Amniotic epithelial cell (primary cell): Measurements from ENCODE around the gene TTLL4.
A peak's percentile ranks its signal among the peaks of the same experiment; 100 is the strongest.

Source experiments
- DNase-seq: peaks from one replicate; pipeline ENCODE4 v3.0.0-alpha.2; 2010; ENCODE audit warnings: low read depth

Gene TTLL4

GRCh38 chr2:218710687-218711549 lies at the start of gene TTLL4:
Gene TTLL4, plus strand, starts transcription at chr2:218710835. Its CDS starts 26,842 bp downstream, at chr2:218737677.
- peak; percentile 91 for DNase-seq

- DNase-seq, result no peak
Measured at GRCh38 chr2:218662377-218662776, 48.3 kb upstream of the TTLL4 start.

DNA sequence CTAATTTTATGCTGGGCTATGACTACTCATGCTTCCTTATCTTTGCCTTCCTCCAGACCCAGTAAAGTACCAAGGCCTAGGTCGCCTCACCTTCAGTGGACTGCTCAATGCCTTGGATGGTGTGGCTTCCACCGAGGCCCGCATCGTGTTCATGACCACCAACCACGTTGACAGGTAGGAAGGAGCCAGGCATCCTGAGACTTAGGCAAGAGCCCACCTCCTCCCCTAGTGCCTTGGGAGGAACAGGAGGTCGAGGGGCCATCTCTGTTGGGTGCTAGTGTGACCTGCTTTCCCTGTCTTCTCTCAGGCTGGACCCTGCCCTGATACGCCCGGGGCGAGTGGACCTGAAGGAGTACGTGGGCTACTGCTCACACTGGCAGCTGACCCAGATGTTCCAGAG lies 47.8 kb upstream of the TTLL4 start:
- no peak for DNase-seq

- DNase-seq, result no peak
Measured at GRCh38 chr2:218663901-218664300, 46.7 kb upstream of the TTLL4 start.

- no peak for DNase-seq
Measured at GRCh38 chr2:218664653-218665052, 46.0 kb upstream of the TTLL4 start.

DNA sequence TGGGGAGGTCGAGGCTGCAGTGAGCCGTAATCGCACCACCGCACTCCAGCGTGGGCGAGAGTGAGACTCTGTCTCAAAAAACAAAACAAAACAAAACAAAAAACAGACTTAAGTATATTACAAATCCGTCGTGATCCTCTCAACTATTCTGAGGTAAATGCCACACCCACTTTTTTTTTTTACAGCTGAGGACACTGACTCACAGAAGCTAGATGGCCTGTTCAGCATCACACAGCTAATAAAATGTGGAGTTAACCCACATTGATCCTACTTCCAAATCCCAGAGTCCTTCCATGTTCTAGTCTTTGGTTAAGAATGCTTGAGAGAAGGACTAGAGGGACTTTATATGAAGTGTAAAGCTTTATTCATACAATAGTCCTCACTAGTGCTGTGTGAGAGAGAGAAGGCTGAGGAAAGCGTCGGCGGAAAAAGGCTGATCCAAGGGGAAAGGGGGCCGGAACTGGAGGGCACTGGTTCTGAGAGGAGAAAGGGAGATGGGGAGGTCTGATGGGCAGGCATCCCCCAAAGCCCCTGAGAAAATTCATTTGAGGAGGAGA lies 39.5 kb upstream of the TTLL4 start:
- peak; percentile 31 for DNase-seq

DNA sequence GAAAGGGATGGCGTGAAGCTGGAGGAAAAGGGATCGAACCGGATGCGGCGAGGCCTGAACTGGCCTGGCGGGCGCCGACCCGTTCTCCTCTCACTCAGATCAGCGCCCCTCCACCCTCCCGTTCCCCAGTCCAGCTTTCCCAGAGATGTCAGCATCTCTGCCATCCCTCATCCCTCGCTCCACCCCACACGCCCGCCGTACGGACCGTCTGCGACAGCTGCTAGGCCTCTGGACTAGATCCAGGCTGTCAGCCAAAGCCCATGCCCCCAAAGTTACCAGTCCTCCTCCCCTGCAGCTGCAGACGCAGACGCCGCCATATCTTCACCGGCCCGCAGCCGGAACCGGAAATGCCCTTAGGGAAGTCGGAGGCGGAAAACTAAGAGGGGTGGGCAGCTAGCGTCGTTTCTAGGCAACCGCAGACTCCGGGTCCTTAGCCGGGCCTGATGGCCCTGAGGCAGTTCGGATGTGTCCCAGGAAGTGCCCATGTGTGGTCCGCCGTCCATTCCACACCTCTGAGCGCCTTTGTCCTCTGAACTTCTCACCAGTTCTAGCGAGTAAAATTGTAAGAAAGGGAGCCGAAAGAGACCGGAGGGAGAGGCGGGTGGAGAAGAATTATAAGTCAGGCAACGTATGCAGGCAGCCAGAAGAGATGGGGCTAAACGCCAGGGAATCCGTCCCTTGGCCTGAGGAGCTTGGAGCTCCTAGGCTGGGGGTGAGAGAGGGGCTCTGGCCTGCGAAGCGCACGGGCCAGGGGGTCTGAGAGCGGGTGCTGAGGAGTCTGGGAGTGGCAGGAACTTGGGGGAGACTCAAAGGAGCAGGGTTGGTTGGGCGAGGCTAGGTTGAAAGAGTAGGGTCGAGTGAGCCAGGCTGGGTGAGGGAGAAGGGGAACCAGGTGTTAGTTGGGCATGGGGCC lies 38.7 kb upstream of the TTLL4 start, which contains the start of the genes RNF25 and STK36:
TSS of gene RNF25 (minus strand) at position 349 of the 913 bp plus-strand sequence. CDS start at position 317, 32 bp downstream.
TSS of gene STK36 (plus strand) at position 433 of the 913 bp plus-strand sequence. CDS start 744 bp downstream, outside the sequence.
- peak; percentile 87 for DNase-seq

- DNase-seq, result no peak
Measured at GRCh38 chr2:218679119-218679518, 31.5 kb upstream of the TTLL4 start.

GRCh38 chr2:218680061-218680460 lies 30.6 kb upstream of the TTLL4 start:
- DNase-seq, result no peak

GRCh38 chr2:218687400-218688060 lies 23.1 kb upstream of the TTLL4 start:
- DNase-seq, result peak; percentile 81

DNA sequence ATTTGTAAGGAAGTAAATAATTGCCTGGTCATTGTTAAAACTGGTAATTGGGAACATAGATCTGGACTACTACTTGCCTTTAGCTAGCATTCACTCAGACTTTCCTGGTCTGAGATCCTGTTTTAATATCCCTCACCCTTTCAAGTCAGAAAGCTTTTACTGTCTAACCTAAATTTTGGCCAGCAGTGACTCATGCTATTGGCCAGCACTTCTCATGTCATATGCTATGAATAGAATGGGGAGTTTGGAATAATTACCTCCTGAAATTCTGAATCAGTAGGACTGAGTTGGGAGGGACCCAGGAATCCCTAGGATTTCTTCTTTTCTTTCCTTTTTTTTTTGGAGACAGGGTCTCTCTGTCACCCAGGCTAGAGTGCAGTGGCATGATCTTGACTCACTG lies 19.4 kb upstream of the TTLL4 start:
- no peak for DNase-seq

DNA sequence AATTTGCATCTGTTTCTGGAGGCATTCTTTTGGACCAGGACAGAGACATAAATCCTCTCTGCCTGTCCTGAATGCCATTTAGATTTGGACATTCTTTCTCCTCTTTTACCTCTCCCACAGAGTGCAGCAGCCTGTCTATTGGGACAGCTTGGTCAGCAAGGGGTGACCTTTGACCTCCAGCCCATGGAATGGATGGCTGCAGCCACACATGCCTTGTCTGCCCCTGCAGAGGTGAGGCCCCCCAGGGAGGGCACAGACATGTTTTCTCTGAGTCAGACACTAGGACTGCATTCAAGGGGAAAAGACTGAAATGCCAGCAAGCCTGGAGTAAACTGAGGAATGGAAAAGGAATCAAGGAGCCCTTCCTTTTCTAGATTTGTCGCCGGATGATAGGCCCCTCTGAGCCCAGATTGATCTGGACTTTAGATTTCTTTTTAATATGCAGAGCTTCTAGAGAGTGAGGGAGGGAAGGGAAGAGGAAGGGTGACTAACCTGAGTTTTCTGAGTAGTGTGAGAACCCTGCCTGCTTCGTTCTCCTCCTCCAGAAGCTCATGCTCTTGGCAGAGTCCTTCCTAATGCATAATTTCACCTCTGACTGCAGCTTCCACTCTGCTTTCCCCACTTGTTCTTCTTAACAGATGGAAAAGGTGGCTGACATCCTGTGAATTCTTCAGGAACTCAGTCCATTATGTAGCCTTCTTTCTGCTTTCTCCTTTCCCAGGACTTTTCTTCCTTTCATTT lies 16.1 kb upstream of the TTLL4 start:
- peak; percentile 52 for DNase-seq

DNA sequence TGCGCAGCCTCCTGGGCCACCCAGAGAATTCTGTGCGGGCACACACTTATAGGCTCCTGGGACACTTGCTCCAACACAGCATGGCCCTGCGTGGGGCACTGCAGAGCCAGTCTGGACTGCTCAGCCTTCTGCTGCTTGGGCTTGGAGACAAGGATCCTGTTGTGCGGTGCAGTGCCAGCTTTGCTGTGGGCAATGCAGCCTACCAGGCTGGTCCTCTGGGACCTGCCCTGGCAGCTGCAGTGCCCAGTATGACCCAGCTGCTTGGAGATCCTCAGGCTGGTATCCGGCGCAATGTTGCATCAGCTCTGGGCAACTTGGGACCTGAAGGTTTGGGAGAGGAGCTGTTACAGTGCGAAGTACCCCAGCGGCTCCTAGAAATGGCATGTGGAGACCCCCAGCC lies 11.8 kb upstream of the TTLL4 start:
- no peak for DNase-seq

DNA sequence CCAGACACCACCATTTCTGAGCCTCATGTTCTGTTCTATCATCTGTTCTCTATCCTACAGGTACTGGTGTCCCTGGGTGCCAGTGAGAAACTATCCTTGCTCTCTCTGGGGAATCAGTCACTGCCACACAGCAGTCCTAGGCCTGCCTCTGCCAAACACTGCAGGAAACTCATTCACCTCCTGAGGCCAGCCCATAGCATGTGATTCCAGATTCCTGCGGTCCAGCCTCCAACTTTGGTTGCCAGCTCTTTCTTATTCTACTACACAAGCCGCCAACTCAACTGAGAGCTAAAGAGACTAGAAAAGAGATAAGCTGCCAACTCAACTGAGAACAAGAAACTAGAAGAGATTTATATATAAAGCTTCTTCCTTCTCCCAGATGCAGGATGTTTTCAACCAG lies 8.8 kb upstream of the TTLL4 start:
- DNase-seq, result peak; percentile 27

GRCh38 chr2:218703341-218703740 lies 7.3 kb upstream of the TTLL4 start:
- DNase-seq, result no peak

- DNase-seq, result no peak
Measured at GRCh38 chr2:218708086-218708485, 2.5 kb upstream of the TTLL4 start.

GRCh38 chr2:218709908-218710307 lies 727 bp upstream of the TTLL4 start:
- no peak for DNase-seq

DNA sequence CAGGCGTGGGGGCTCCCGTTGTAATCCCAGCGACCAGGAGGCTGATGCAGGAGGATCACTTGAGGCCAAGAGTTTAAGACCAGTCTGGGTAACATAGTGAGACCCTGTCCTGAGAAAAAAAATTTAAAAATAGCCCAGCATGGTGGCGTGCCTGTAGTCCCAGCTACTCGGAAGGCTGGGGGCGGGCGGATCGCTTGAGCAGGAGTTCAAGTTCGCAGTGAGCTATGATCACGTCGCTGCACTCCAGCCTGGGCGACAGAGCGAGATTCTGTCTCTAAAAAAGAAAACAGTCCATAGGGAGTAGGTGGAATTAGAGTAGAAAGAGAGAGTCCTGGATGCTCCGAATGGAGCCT lies 325 bp upstream of the TTLL4 start:
- no peak for DNase-seq

GRCh38 chr2:218711550-218711929 lies 905 bp downstream of the TTLL4 start:
- peak; percentile 72 for DNase-seq

GRCh38 chr2:218713922-218714321 lies 3.3 kb downstream of the TTLL4 start:
- no peak for DNase-seq

DNA sequence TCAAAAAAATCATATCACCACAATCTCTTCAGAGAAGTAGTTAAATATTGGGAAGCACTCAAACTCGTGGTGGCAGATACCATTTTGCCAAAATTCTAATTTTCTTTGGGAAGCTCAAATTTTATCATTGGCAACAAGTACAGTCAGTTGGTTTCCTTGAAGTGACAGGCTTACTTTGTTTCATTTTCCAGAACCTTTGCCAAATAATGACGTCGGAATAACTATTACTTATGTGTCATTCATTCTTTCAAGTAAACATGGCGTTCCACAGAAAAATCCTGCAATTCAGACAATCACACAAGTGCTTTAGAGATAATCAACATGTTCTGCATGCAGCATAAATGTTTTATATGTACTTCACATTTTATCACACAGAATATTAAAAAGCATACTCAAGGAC lies 5.4 kb downstream of the TTLL4 start:
- peak; percentile 35 for DNase-seq
